HG03575 (cell line): Measurements from ENCODE around the gene FLOT1.

ENCODE experiments used
- ATAC-seq: cut with Tn5 transposase; IDR thresholded peaks from one replicate; pipeline ENCODE4 v1.9.1; 2021; ENCODE audit not compliant: unreplicated experiment, insufficient number of reproducible peaks, low FRiP score; ENCODE audit errors: extremely low read depth

Gene FLOT1, protein sequence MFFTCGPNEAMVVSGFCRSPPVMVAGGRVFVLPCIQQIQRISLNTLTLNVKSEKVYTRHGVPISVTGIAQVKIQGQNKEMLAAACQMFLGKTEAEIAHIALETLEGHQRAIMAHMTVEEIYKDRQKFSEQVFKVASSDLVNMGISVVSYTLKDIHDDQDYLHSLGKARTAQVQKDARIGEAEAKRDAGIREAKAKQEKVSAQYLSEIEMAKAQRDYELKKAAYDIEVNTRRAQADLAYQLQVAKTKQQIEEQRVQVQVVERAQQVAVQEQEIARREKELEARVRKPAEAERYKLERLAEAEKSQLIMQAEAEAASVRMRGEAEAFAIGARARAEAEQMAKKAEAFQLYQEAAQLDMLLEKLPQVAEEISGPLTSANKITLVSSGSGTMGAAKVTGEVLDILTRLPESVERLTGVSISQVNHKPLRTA

DNA sequence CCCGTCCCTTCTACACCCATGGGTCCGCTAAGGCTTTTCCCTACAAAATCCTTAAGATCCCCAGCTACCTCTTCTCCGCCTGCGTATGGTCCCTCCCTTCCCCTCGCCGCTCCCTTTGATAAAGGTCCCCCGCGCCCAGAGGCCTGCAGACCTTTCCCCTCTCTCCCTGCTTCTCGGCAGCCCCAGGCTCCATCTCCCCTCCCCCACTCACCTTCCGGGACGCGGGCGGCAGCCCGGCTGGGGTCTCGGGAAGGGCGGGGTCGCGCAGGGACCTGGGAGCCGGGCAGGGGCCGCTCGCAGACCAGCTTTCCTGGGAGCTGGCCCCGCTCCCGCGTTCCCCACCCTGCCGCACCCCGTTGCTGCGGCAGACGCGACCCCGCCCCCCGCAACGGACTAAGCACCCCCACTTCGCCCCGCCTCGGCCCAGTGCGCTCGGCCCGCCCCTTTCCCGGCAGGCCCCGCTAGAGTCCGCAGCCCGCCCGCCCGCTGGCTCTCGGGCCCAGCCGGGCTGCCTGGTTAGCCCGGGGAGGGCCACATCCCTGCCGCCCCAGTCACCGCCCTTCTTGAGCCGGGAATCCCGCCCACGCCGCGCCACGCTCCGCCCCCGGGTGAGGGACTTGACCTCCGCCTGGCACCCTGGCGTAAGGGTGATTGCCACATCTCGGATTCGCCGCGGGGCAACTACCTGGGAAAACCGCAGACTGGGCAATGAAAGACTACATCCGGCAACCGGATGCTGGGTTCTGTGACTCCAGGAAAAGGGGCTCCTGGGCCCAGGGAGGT, at the start of gene FLOT1:
FLOT1 (minus strand) TSS at position 372 of the 783 bp plus-strand sequence. CDS start 498 bp downstream, outside the sequence.
- no peak for ATAC-seq

DNA sequence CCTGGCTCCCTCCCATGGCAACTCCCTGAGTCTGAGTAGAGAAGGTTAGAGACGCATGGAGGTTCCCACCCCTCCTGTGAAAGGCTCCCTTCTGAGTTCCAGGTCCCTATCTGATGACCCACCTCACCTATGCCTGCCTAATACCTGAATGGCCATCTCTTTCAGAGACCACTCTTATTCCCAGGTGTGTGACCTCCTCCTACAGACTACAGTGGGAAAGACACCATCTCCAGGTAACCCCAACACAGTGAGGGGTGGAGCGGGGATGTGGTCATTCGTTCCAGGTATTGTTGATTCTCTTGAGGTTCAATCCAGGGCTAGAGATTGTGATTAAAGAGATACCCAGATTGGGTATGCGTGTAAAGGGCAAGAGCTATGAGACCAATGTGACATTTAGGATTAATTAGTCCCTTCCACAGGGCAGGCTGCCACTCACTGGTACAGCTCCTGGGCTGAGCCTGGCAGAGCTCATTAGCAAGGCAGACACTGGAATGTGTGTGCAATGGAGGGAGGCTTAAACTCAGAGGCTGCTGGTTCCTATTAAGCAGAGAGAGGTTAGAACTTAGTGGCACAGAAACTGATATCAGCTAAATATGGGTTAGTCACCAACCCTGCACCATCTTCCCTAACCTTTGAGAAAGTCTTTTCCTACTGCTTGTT, 48.4 kb upstream of the FLOT1 start:
- ATAC-seq = no peak

DNA sequence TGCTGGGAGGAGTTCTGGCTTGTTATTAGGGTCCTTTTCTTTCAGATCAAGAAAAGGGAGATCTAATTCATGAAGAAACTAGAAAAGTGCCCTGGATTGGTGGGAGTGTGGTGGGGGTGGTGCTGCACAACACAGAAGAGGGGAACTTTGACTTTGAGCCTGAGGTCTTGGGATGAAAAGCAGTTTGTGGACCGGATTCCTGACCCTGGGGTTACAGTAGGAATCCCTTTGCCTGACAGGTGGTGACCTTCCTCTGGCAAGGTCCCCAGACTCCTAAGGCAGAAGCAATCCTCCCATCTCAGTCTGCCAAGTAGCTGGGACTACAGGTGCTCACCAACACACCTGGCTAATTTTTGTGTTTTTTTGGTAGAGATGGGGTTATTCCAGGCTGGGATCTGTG, 47.1 kb upstream of the FLOT1 start:
- no peak for ATAC-seq

DNA sequence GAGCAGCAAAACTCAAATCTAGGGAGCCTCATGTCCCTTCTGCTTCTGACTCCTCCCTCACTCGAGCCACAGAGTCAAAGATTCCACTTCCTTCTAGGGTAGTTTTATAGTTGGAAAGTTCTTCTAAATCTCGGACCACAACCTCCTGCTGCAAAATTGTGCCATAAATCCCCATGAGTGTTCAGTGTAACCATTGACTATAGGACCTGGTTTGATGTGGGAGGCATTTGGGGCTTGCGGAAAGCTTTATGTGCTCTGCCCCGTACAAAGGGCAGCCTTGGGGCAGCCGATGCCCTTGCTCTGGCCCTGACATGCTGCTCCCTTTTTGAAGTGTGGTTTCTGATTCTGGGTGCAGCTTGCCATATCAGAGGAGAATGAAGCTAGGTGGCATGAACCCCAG, 45.5 kb upstream of the FLOT1 start:
- ATAC-seq = no peak

DNA sequence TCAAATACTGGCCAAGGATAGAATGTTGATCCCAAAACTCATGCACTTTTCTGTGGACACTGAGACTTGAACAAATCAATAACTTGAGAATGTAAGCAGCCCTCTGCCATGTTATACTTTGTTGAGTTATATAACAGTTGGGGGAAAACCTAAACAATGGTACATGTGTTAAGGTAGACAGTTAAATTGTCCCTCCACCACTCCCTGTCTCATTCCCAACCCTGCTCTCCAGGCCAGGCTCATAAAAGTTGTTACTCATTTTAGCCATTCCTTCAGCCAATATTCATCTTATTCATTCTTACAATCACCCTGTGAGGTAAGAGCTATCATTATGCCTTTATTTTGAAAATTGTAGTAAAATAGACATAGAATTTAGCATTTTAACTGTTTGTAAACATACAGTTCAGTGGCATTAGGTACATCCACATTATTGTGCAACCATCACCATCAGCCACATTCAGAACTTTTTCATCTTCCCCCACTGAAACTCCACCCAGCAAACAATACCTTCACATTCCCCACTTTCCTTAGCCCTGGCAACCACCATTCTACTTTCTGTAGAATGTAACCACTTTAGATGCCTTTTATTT, 40.0 kb upstream of the FLOT1 start:
- no peak for ATAC-seq

DNA sequence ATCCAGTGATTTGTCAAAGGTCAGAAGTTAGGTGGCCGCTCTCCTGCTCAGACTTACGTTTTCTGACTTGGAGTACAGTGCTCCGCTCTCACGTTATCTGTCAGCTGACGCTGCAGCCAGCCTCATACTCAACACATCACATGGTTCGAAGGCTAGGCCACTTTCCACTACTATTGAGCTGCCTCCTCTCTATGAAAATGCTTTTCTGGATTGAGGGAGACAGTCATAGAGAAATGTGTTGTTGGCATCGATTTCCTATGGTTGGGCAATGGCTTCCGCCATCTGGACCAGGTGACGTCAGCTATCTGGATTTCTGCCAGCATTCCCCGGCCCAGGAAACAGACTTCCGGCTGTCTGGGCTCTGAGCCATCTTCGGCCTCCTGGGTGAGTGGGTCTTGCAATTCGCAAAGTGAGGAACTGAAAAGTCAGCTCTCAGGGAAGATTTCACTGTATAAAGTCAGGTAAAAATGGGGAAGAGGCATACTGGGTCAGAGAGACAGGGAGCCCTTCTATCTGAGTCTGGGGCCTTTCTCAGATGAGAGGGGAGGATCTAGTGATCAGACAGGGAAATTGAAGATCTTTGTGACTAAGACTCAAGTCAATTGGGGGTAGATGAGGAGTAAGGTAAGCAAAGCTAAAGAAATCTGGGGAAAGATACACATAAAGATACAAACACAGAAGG, 39.4 kb upstream of the FLOT1 start:
- no peak for ATAC-seq

DNA sequence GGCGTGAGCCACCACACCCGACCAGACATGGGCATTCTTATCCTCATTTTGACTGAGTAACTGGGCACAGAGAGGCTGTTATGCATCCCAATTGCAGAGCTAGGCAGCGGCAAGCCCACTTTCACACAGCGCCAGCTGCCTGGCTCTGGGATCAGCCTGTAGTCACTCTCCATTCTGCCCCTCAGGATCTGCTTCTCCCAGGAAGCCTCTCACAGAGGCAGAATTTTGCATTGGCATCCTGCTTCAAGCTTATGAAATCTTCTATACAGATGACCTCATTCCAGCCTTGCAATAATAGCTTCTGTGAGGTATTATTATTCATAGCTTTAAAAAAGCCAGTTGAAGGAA, 38.9 kb upstream of the FLOT1 start:
- no peak for ATAC-seq

DNA sequence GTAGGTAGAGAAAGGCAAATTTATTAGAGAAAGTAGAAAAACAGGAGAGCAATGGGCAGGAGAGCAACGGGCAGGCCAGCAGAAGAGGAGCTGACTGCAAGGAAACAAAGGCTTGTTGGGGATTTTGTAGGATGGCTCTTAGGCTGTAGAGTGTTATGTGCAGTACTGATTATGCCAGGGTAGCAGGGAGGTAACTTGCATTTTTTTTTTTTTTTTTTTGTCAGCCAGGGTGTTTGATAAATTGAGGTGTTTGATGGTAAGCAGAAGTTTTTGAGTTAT, 38.1 kb upstream of the FLOT1 start:
- ATAC-seq = no peak

DNA sequence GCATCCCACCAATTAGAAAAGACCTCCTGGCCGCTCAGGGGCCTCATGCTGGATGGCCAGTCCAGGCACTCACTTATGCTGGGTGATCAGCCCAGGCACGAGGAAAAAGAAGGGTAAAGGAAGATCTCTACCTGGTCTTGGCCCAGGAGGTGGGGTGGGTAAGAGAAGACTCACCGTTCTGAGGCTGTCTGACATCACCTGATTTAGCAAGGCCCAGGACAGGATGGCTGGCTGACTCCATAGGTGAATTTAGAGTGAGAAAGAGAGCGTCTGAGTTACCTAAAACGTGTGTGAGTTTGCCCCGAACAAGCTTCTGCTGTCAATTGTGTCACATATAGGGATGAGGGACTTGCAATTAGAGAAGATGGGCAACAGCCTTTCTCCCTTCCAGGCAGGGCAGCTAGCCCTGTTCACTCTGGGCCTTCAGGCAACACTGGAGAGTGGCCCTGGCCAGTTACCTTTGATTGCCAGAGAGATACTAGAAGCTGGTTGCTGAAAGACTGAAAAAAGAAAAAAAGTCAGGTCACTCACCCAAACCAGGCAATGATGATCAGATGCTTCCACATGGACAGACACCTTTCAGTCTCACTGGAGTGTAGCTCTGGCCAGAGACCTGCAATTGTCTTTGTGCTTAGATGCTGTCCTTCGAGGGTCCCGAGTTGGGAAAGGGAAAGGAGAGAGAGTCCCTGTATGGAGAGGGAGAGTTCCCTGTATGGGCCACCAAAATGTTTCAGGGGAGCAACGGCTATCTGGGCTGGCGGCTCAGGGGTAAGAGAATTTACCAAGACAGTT, 37.6 kb upstream of the FLOT1 start:
- no peak for ATAC-seq

DNA sequence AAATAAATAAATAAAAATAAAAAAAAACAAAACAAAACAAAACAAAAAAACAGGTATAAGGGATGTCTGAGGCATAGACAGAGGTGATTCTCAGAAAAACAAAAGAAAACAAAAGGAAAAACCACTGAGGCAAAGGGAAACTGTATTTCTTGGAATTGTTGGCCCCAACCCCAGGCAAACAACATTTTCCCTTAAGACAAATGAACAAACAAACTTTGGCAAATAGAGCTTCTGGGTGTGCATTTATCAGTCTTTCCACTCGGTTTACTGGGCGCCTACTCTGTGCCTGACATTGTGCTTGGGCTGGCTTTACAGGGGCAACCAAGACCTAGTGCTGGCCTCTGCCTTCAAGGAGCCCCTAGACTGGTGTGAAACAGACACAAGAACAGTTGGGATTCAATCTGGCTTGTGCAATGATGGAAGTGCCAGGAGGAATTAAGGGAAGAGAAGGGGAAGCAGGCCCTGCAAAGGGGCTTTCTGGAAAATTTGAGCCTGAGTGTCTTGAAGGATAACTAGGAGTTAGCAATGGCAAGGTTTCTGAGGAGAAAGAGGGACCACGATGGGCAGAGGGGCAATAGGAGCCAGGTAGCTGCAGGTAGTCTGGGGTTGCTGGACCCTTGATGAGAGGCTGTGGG, 35.6 kb upstream of the FLOT1 start:
- no peak for ATAC-seq

DNA sequence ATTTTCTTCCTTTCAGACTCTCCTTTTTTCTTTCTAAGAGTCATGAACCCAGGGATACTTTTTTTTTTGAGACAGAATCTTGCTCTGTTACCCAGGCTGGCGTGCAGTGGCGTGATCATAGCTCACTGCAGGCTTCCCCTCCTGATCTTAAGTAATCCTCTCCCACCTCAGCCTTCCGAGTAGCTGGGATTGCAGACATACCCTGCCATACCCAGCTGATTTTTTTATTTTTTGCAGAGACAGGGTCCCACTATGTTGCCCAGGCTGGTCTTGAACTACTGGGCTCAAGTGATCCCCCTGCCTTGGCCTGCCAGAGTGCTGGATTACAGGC, 34.6 kb upstream of the FLOT1 start:
- no peak for ATAC-seq

DNA sequence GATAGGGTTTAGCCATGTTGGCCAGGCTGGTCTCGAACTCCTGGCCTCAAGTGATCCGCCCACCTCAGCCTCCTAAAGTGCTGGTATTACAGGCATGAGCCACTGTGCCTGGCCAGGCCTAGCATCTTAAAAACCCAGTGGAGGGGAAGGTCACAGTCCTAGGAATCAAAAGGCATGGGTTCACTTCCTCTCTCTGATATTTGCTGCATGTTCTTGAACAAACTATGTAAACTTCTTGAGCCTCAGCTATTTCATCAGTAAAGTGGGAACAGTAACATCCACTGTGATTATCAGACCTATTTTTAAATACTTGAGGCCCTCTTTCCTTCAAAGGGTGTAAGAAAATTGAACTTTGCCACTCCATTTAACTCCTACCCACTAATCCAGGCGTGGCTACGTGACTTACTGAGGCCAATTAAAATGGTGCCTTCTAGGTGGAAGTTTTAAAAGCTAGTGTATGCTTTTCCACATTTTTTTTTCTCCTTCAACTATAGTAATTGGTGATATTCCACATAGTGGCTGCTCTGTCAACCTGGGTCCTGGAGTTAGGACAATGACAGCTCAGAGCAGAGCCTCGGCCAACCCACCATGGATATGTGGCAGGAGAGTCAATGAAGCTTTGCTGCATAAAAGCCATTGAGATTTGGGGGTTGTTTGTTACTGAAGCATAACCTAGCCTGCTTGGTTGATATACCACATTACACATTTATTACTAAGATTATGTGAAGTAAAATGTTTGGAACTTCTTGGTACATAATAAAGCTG, 34.1 kb upstream of the FLOT1 start:
- no peak for ATAC-seq

DNA sequence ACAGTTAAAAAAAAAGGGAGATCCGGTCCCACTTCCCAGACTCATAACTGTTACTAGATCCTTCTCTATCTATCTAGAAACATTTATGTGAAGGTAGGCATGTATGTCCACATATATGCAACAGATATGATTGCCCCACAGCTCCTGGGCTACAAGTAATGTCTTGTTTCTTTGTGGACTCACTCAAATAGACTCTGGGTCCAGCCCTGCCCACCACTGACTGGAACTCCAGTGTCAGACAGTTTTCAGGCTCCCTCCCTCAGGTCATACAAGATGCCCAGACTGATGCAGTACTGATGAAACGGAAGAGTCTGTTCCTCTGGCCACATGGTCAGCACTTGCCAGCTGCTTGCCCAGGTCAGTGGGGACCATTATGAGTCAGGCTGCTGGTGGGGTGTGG, 32.6 kb upstream of the FLOT1 start:
- no peak for ATAC-seq

DNA sequence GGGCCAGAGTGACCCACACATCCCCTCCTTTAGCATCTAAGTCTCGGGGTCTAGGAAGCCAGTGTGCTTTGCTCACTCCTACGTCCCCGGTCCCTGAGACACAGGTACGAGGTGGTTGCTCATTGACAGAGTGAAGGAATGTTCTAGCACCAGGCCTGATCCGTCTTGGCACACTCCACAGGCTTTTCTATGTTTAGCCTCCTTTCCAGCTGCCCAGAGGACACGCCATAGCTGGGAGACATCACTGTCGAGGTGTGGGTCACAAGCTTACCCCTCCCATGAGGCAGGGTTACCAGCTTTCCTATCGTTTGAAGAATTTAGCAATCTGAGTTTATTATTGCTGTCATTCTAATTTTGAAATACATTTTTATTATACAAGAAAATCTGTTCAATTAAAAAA, 32.2 kb upstream of the FLOT1 start:
- ATAC-seq = no peak

DNA sequence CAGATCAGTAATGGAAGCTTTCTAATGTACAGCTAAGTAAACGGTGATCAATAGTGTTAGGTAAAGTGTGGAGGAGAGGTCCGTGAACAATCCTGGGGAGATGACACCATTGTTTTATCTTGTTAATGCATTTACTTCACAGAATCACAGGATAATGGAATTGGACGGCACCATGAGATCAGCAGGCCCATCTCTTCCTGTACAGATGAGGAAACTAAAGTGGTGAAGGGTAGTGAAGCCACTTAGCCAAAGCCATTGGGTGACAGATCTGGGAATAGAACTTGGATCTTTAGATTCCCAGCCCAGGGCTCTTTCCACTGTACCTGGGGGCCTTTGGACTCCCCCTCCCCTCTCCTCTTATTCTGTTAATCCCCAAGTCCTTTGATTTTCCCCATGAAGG, 28.1 kb upstream of the FLOT1 start:
- ATAC-seq = no peak

DNA sequence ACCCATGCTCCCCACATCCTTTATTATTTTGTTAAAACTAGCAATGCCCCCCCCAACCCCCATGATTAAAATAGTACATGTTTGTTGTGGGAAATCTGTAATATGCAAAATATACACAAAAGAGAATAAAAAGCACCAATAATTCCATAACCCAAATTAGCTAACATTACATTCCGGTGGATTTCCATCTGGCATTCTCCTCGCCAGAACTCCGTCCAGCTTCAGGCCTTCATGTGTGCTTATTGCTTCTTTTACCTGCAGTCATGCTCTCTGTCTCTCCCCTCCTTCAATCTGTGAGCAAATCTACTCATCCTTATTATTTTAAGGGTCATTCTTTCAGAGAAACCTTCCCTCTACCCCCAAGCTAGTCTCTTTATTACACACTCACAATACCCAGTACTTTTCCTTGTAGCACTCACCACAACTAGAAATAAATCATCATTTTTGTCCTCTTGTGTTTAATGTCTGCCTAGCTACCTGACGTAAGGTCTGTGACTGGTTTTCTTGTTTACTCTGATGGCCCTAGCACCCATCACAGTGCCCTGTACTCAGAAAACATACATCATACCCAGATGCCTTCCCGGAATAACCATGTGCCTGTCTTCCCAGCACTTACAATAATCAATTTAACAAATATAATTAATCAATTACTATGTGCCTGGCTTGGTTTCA, 27.5 kb upstream of the FLOT1 start:
- ATAC-seq = no peak
